Stimulated activated naive CD4-positive, alpha-beta T cell (primary cell): ENCODE measurements around the gene CHST3.
"Not testable (repeated sequence)": the region's sequence is repeated elsewhere in the genome, so short reads cannot be mapped to it uniquely, and the experiment has no call there.

Source experiments
- DNase-seq, 6 experiments: peaks; one replicate each; lab custom pipeline; 2025; lab: John Stamatoyannopoulos, UW

The CHST3 gene

GRCh38 chr10:71950683-71951082 lies 13.5 kb upstream of the CHST3 start:
- no peak for DNase-seq

DNA sequence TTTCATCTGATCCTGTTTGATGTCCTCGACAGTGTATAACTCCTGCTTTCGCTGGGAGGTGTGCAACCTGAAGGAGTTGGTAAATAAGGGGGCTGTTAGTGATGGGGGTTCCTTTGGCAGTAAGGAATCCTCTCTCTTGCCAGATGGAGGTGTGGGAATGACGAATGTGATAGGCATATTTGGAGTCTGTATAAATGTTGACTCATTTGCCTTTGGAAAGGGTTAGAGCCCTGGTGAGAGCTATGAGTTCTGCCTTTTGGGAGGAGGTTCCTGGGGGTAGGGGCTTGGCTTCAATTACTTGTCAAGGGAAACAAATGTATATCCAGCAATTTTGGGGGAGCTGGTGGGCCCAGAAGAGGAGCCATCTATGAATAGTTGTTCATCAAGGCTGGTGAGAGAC lies 11.4 kb upstream of the CHST3 start:
- DNase-seq: no peak

DNA sequence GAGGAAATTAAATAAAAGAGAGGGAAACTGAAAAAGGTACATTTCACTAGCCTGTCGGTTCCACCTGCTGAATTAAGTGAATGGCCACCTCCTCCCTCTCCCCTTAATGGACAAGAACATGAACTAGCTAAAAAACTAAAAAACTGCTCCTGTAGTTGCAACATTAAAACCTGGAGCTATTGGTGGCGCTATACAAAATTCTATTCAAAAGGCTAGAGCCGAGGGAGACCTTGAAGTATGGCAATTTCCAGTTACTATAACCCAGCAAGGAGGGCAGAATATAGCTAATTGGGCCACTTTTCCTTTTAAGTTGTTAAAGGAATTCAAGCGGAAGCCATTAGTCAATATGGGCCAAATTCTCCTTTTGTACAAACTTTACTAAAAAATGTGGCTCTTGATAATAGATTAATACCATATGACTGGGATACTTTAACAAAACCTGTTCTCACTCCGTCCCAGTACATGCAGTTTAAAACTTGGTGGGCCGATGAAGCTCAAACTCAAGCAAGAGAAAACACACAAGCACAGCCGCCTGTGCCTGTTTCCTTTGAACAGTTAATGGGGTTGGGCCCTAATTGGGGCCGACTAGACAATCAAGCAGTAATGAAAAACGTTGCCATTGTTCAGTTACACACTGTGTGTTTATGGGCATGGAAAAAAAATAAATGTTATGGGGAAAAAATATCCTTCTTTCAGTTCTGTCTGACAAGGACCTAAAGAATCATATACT lies 6.5 kb upstream of the CHST3 start:
- DNase-seq: no peak

- no peak for DNase-seq
These were observed 4.7 kb upstream of the CHST3 start for GRCh38 chr10:71959526-71959925.

DNA sequence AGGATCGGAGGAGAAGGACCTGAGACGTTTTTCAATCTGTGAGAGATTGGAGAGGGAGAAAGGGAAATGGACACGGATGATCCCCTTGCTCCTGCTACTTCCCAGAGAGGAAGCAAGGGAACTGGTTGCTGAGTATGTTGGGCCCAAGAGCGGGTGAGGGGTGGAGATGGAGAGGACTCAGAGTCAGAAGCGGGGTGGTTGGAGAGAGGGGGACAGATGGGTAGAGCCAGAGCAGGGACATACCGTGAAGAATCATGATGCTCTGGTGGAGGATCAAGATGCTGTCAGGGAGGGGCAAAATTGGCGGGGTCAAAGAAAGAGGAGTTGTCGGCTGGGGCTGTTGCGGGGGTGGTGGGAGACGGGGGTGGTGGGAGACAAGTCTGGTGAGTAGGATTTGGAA lies 2.4 kb upstream of the CHST3 start:
- no peak for DNase-seq

- no peak for DNase-seq
These were observed 1.3 kb upstream of the CHST3 start for GRCh38 chr10:71962901-71963300.

DNA sequence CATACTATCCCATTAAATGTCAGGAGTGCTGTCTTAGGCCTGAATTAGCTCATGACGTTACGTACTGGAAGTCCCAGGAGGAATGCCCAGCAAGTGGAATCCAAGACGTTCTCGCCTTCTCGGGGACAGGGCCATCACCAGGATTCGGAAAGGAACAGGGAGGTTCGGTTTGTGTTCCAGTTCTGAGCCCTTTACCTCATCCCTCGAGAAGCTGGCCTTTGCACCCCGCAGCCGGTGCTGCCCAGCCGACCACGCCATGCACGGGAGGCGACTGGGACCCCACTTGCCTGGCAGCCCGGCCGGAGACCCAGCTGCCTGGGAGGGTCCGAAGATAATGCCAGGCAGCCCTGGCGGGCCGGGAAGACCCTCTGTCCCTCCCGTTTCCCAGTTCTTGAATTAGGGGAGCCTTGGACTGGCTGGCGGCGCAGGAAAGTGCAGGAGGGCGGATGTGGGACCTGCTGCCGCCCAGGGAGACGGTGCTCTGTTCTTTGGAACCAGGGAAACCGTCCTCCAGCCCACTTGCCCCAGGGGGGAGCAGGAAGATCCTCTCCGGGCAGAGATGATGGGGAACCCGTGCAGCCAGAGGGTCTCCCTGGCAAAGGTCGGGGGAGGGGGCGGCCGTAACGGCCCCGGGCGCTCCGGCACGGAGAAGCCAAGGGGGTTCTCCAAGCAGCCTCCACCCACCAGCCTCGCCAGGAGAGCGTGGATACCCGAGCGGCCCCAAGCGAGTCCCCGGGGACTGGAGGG lies 671 bp upstream of the CHST3 start:
- DNase-seq: no peak

DNA sequence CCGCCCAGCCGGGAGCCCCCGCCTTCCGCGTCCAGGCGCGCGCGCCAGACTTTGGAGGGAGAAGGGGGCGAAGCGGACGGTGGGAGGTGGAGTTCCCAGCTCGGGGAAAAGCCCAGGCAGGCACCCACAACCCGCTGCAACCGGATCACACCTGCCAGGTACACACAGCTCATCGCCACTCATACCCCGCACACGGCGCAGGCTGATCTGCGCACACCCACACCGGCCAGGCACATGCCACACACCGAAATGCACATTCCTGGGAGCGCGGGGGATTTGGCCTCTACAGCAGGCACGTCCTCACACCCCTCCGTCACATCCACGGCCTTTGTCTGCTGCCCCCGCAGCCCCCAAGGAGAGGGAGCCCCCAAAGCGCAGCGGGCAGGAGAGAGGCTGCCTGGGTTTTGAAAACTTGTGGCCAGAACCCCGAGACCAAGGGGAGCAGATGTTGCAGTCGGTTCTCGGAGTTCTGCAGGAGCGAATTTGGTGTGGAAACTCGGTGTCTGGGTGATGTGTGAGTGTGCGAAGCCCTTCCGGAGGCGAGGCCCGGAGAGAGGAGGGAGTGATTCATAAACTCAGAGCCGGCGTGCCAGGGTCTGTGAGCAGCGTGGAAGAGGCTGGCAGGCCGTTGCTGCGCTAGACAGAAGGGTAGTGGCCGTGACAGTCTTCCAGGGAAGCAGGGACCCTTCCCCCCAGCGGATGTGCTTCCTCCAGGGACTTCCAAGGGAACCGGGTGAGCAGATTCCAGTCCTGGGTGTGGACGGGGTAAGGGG lies 734 bp downstream of the CHST3 start:
- peak in 1 of 6 experiments; percentile 32 for DNase-seq

GRCh38 chr10:71965623-71966022 lies 1.4 kb downstream of the CHST3 start:
- no peak for DNase-seq

DNA sequence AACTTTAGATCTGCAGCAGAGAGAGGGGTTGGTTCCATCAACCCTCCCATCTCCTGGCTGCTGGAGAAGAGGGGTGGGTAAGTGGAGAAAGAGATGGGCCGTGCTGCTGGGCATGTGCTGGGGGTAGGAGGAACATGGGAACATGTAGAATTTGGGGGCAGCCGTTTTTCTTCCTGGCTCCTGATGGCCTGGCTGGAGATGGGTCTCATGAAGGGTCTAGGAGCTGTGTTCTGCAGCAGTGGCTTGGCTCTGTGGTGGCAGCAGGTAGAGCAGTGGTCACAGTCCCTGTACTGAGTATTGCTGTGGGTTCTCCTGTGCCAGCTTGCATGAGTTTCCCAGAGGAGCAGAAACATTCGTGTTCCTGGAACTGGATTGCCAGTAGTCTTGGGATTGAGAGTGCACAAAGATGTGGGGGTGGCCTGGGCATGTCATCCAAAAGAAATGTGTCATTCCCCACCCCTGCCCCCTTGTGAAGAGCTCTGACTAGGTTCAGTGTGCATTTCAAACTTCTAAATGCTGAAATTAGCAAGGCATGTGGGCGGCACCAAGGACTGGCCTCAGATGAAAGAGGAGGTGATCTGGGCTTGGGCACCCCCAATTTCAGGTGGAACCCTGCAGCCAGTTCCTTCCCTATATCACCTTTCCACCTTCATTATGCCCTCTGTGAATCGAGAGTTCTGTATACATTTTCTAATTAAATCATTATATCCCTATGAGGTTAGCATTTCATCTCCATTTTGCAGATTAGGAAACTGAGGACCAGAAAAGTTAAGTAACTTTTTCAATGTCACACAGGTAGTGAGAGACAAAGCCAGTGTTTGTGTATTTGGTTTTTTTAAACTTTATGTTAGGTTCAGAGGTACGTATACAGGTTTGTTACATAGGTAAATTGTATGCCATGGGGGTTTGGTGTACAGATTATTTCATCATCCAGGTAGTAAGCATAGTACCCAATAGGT lies 2.1 kb downstream of the CHST3 start:
- DNase-seq: no peak

DNA sequence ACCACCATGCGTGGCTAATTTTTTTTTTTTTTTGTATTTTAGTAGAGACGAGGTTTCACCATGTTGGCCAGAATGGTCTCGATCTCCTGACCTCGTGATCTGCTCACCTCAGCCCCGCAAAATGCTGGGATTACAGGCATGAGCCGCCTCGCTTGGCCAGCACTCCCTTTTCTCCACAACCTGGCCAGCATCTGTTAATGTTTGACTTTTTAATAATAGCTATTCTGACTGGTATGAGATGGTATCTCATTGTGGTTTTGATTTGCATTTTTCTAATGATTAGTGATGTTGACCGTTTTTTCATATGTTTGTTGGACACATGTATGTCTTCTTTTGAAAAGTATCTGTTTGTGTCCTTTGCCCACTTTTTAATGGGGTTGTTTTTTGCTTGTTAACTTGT lies 3.8 kb downstream of the CHST3 start:
- DNase-seq: not testable (repeated sequence)

- no peak for DNase-seq
These were observed 4.6 kb downstream of the CHST3 start for GRCh38 chr10:71968553-71969474.

DNA sequence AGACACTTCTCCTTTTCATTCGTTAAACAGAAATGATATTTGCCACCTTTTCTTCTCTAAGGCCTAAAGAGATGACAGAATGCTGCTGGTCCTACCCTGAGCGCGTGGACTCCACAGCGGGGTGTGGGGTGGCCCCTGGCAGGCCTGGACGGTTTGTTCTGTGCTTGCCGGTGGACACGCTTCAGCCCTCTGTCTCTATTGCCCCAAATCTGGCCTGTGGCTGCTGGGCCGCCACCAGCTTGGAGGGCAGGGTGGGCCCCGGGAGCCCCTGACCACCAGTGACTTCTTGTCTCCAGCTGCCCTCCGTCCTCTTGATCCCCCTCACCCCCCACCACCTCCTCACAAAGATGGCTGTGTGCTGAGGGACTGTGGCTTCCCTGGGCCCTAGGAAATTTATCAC lies 5.7 kb downstream of the CHST3 start:
- DNase-seq: no peak

DNA sequence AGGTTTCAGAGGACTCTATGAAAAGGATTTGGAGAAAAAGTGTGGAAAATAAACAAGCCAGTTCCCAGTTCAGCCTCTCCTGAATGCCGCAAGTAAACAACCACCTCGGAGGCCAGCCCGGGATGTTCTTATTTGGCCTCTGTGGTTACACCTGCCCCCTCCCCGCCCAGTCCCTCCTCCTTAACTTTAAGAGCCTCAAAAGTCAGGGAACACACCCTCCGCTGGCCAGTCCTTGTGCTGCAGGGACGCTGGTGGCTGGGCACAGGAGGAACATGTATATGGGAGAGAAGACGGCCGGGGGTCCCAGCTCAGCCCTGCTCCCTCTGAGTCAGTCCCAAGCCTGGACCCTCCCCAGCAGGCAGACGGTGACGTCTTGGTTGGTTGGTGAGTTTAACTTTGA lies 6.1 kb downstream of the CHST3 start:
- DNase-seq: no peak

DNA sequence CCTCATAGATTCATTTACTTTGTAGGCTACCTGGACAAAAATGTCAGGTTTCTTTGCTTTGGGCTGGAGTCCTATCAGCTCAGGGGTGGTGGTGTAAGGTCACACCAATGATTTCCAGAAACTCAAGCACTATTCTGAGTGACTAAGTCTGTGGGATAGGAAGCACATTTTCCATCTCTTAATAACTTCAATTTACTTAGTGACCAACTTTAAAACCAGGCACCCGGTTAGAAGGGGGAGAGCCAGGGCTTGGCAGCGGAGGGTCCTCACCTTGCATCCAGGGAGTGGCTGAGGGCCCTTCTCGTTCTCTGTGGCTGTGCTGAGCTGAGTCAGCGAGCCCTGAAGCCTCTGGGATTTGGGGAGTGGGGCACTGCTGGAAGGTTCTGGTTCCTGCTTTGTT lies 6.7 kb downstream of the CHST3 start:
- no peak for DNase-seq

- DNase-seq: no peak
These were observed 7.1 kb downstream of the CHST3 start for GRCh38 chr10:71971311-71971731.

DNA sequence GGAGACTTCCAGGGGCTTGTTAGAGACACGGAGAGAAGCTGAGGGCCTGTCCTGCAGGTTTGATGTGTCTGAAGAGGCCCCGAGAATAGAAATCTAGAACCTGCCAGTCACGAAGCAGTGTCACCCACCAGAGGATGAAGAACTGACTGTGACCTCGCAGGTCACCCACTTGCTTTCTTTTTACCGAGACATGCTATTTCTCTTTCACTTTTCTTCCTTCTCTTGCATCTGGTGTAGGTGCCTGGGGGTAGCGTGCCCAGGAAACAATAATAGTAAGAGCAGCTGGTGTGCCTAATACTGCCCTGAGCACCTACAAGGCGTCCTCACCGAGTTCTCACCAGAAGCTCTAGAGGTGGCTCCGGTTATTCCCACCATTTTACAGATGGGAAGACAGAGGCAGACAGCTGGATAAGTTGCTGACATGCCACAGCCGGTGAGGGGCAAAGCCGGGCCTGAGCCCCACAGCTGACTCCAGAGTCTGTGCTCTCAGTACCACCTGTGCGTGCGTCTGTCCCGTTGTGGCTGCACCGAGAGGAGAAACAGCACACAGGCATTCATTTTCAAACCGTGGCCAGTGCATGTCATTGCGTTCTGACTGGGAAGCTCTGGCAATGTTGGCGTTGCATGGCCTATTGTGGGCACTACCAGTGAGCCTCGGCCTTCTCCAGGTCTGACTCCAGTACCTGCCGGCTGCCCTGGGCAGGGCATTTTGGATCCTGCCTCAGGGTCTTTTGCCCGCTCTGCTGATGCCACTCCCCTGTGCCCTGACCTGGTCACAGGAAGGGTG lies 7.8 kb downstream of the CHST3 start:
- no peak for DNase-seq

- no peak for DNase-seq
These were observed 8.8 kb downstream of the CHST3 start for GRCh38 chr10:71972746-71973695.
